Activated CD8-positive, alpha-beta T cell treated with anti-CD3 and anti-CD28 coated beads, Interleukin-2, amount 10 ng/mL, durations not matched to agents 7 days and 5 days (primary cell): ENCODE measurements around the gene PDGFD. TPM values are rescaled to one million over a fixed set of nuclear protein-coding genes. Genes with fewer than 3 reads are reported as not detected.

Source experiments
- ATAC-seq: fragments of 150-1000 bp; cut with Tn5 transposase; one replicate; pipeline ENCODE4 v1.10.0; 2021; ENCODE audit warnings: moderate library complexity
- CTCF ChIA-PET: fragments of 350-600 bp; sonication (Branson Sonifier 250); formaldehyde crosslinking; loops from one replicate; lab custom pipeline; 2021; ENCODE audit warnings: antibody characterized with exemption; lab: Charles Lee
- POLR2A ChIA-PET: fragments of 350-600 bp; sonication (Branson Sonifier 250); formaldehyde crosslinking; loops from one replicate; lab custom pipeline; 2021; ENCODE audit warnings: antibody characterized with exemption; lab: Charles Lee
- DNase-seq: peaks from one replicate; pipeline ENCODE4 v3.0.0-alpha.2; 2020
- H3K27ac Mint-ChIP-seq: one replicate; pipeline ENCODE4 v1.8.0; 2021; ENCODE audit warnings: mild to moderate bottlenecking, mixed read lengths
- H3K27me3 Mint-ChIP-seq: one replicate; pipeline ENCODE4 v1.8.0; 2021; ENCODE audit warnings: low read depth, mixed read lengths
- H3K36me3 Mint-ChIP-seq: one replicate; pipeline ENCODE4 v1.8.0; 2021; ENCODE audit warnings: low read depth, mixed read lengths
- H3K4me1 Mint-ChIP-seq: one replicate; pipeline ENCODE4 v1.8.0; 2021; ENCODE audit warnings: low read depth, mixed read lengths
- H3K4me3 Mint-ChIP-seq: one replicate; pipeline ENCODE4 v1.8.0; 2021; ENCODE audit warnings: mild to moderate bottlenecking, mixed read lengths
- H3K9me3 Mint-ChIP-seq: one replicate; pipeline ENCODE4 v1.8.0; 2022; ENCODE audit warnings: mixed read lengths; ENCODE audit not compliant: insufficient read depth
- total RNA-seq, 2 experiments: library from RNA; stranded (reverse); gene quantifications; one replicate each; pipeline ENCODE4 v1.2.3, GENCODE V29; 2021

The PDGFD gene
- total RNA-seq, 2 experiments from 2014 or later, result 0.08 TPM; not detected in 1

DNA sequence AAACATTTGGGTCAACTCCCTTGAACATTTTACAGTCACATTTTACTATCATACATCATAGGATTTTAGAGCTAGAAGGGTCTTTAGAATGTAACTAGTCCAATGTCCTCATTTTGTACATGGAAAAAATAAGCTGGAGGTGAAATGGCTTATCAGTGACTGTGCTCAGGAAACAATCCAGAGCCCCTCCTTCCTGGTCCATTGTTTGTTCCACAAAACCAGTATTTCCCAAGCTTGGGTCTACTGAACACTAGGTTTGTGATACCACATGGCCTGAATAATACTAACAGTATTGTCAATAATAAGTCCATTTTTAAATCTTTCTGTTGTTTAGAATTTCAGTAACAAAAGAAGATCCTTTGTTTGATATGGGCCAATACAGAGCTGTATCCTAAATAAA, 27.1 kb downstream of the PDGFD start:
- Mint-ChIP-seq H3K4me1 (no peaks in the 10 kb centered on the region), H3K36me3 (no peaks in the 10 kb centered on the region), H3K27me3 (no peaks in the 10 kb centered on the region), H3K4me3 (no peak overlapping the region), H3K9me3 (no peaks in the 10 kb centered on the region), H3K27ac (no peak overlapping the region)
- ATAC-seq (no peak), DNase-seq (no peak)
- ChIA-PET POLR2A (interaction anchor here (0.6 kb wide), 1 partner anchor 14 kb away, joined by 3 read pairs; no protein-coding TSS in a partner anchor), CTCF (no interaction called here)

DNA sequence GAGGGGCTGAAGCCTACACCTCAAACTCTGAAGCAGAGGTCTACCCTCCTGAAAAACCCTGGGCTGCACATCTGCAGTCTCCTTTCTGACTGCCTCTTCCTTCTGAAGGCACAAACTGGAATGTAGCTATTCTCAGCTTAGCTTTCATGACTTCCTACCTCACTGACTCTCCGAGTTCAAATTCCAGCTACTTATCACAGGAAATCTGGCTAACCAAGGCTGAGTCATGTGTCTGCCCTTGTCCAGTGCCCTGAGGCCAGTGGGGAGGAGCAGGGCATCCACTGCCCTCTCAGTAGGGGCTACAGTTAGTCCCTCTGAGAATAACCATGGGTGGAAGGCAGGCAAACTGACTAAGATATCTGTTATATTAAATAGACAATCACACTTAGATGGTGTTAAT, 29.2 kb downstream of the PDGFD start:
- Mint-ChIP-seq H3K27me3 (no peaks in the 10 kb centered on the region), H3K27ac (no peak overlapping the region), H3K9me3 (no peaks in the 10 kb centered on the region), H3K4me3 (no peak overlapping the region), H3K4me1 (no peaks in the 10 kb centered on the region), H3K36me3 (no peaks in the 10 kb centered on the region)
- no peak for ATAC-seq
- CTCF ChIA-PET, result no interaction called here
- DNase-seq, result no peak
- POLR2A ChIA-PET, result no interaction called here

DNA sequence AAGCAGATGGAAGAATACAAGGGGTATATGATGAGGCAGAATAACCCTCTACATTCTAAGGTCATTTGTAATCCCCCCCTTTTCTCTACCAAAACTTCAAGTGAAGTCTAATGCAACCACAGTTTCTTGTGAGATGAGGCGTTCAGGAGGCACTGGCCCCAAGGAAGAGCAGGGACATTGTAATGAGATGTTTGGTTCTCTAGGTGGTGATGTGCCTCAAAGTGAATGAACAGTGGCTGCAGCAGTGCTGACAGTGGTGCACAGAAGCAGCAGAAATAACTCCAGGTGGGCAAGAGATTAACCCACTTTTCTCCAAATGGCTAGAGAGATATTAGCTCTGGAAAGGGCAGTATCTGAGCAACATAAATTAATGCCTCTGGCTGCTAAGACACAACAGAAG, 33.8 kb downstream of the PDGFD start:
- no peaks in the 10 kb centered on the region for H3K9me3 Mint-ChIP-seq
- no peaks in the 10 kb centered on the region for H3K27me3 Mint-ChIP-seq
- no peak overlapping the region for H3K27ac Mint-ChIP-seq
- no peaks in the 10 kb centered on the region for H3K4me1 Mint-ChIP-seq
- DNase-seq (no peak), ATAC-seq (no peak)
- H3K4me3 Mint-ChIP-seq, result no peak overlapping the region
- ChIA-PET POLR2A (no interaction called here), CTCF (no interaction called here)
- no peaks in the 10 kb centered on the region for H3K36me3 Mint-ChIP-seq

DNA sequence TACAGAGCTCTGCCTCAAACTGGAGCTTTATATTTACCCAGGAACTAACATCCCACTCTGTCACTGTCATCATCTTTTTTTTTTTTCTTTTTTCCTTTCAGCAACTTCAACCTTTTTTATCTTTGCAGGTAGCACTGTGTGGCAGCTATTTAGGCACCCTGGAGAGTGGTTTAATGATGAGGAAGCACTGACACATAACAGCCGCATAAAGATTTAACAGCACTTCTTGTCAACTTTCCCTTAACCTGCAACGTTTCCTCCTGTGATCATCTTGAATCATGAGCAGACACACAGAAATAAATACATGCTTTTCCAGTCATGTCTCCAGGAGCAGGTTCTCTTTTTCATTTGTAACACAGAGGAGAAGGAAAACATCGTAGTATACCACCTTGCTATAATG, 34.8 kb downstream of the PDGFD start:
- no peak for DNase-seq
- no peaks in the 10 kb centered on the region for H3K4me1 Mint-ChIP-seq
- H3K9me3 Mint-ChIP-seq, result no peaks in the 10 kb centered on the region
- H3K4me3 Mint-ChIP-seq, result no peak overlapping the region
- ATAC-seq, result no peak
- CTCF ChIA-PET, result no interaction called here
- POLR2A ChIA-PET, result no interaction called here
- no peak overlapping the region for H3K27ac Mint-ChIP-seq
- H3K36me3 Mint-ChIP-seq, result no peaks in the 10 kb centered on the region
- no peaks in the 10 kb centered on the region for H3K27me3 Mint-ChIP-seq

DNA sequence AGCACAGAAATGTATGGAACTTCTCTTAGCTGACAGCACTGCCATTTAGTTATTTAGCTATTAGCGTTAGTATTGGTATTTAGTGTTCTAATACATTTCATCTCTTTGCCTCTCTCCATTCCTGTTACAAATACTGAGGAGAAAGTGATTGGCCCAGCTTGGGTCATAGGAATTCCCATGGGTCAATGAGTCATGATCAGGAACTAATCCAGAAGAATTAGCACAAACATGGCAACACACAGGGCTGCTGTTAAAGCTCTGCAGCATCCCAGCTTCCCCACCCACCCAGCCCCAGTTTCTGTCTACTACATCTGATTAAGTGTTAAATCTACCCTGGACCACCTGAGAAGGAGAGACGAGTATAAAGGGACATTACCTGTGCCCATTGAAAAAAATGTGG, 36.1 kb downstream of the PDGFD start:
- ChIA-PET CTCF (no interaction called here), POLR2A (no interaction called here)
- ATAC-seq (no peak), DNase-seq (no peak)
- no peak overlapping the region for H3K27ac Mint-ChIP-seq
- no peaks in the 10 kb centered on the region for H3K36me3 Mint-ChIP-seq
- H3K4me3 Mint-ChIP-seq, result no peak overlapping the region
- H3K9me3 Mint-ChIP-seq, result no peaks in the 10 kb centered on the region
- H3K4me1 Mint-ChIP-seq, result no peaks in the 10 kb centered on the region
- no peaks in the 10 kb centered on the region for H3K27me3 Mint-ChIP-seq

DNA sequence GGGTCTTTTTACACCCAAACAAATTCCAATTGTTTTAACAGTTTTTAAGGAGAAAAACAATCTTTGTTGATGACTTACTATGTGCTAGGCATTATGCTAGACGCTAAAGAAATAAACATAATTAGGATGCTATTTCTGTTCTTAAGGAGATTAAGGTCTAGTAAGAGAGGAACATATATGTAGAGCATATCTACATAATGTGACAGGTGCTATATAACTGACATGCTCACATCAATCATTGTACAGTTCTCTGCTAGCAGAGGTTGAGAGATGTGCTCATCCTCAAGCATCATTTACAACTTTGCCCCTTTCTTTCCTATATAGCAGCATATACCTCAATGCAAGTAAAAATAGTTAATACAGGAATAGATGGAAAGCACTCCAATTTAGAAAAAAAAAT, 37.5 kb downstream of the PDGFD start:
- no peak overlapping the region for H3K4me3 Mint-ChIP-seq
- H3K27ac Mint-ChIP-seq, result no peak overlapping the region
- POLR2A ChIA-PET, result no interaction called here
- H3K36me3 Mint-ChIP-seq, result no peaks in the 10 kb centered on the region
- DNase-seq (no peak), ATAC-seq (no peak)
- H3K9me3 Mint-ChIP-seq, result no peaks in the 10 kb centered on the region
- CTCF ChIA-PET, result no interaction called here
- no peaks in the 10 kb centered on the region for H3K4me1 Mint-ChIP-seq
- H3K27me3 Mint-ChIP-seq, result no peaks in the 10 kb centered on the region

DNA sequence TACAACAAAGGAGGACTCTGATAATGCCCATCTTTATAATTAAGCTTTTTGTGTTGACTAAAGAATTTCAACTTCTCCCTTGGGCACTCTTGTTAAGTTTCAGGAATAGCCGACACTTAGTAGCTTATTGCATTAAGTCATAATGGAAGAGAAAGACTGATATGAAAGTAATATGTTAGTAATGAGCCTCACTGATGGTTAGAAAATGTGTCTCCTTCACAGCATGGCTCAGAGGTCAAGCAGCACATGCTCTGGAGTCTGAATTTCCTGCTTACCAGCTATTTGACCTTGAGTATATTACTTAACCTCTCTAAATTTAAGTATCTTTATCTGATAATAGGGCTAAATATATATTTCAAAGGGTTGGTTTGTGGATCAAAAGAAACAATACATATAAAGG, 39.0 kb downstream of the PDGFD start:
- Mint-ChIP-seq H3K4me3 (no peak overlapping the region), H3K4me1 (no peaks in the 10 kb centered on the region), H3K27ac (no peak overlapping the region), H3K27me3 (no peaks in the 10 kb centered on the region), H3K36me3 (no peaks in the 10 kb centered on the region), H3K9me3 (no peaks in the 10 kb centered on the region)
- ATAC-seq (no peak), DNase-seq (no peak)
- ChIA-PET CTCF (no interaction called here), POLR2A (no interaction called here)

DNA sequence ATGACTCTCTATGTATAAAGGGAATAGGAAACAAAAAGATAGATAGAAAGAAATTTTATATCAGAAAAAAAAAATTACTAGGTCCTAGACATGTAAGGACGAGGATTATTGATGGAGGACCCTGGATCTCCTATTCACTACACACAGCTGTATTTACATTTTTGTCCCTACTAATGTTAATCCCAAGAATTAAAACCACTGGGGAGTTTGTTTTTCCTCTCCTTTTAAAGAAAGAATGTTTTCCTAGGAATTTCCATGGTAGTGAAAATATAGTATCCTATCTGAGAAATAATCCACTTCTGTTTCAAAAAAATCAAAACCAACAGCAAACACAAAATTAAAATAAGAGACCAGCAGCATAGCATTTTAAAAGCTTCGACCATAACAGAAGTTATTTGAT, 41.1 kb downstream of the PDGFD start:
- no peak overlapping the region for H3K4me3 Mint-ChIP-seq
- H3K27me3 Mint-ChIP-seq, result no peaks in the 10 kb centered on the region
- no peaks in the 10 kb centered on the region for H3K36me3 Mint-ChIP-seq
- no peaks in the 10 kb centered on the region for H3K9me3 Mint-ChIP-seq
- no peaks in the 10 kb centered on the region for H3K4me1 Mint-ChIP-seq
- no peak for DNase-seq
- ChIA-PET POLR2A (interaction anchor here (0.7 kb wide), 1 partner anchor 14 kb away, joined by 3 read pairs; no protein-coding TSS in a partner anchor), CTCF (no interaction called here)
- no peak overlapping the region for H3K27ac Mint-ChIP-seq
- no peak for ATAC-seq

DNA sequence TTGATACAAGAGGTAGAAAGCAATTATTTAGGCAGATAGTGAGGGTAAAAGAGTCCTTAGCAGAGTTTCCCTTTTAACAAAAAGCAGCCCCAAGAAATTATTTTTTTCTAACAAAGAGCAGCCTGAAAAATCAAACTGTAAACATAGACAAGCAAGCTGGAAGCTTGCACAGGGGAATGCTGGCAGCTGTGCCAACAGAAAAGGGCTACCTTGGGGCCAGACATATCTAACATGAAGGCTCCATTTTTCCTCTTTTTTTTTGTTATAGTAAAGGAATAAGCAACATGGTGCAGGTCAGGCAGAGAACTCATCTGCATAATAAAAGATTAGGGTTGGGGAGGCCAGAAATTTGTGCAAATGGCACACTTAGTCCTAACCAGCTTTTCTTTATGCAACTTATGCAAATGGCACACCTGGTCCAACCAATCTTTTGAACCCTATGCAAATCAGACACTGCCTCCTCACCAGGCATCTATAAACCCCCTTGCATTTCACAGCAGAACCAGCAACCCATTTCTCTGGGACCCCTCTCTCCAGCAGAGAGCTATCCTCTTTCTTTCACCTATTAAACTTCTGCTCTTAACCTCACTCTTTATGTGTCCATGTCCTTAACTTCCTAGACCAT, 41.8 kb downstream of the PDGFD start:
- no peak overlapping the region for H3K4me3 Mint-ChIP-seq
- ChIA-PET CTCF (no interaction called here), POLR2A (interaction anchor here (0.7 kb wide), 1 partner anchor 15 kb away, joined by 3 read pairs; no protein-coding TSS in a partner anchor)
- no peak overlapping the region for H3K27ac Mint-ChIP-seq
- no peaks in the 10 kb centered on the region for H3K36me3 Mint-ChIP-seq
- no peaks in the 10 kb centered on the region for H3K9me3 Mint-ChIP-seq
- ATAC-seq (no peak), DNase-seq (no peak)
- H3K27me3 Mint-ChIP-seq, result no peaks in the 10 kb centered on the region
- H3K4me1 Mint-ChIP-seq, result no peaks in the 10 kb centered on the region

DNA sequence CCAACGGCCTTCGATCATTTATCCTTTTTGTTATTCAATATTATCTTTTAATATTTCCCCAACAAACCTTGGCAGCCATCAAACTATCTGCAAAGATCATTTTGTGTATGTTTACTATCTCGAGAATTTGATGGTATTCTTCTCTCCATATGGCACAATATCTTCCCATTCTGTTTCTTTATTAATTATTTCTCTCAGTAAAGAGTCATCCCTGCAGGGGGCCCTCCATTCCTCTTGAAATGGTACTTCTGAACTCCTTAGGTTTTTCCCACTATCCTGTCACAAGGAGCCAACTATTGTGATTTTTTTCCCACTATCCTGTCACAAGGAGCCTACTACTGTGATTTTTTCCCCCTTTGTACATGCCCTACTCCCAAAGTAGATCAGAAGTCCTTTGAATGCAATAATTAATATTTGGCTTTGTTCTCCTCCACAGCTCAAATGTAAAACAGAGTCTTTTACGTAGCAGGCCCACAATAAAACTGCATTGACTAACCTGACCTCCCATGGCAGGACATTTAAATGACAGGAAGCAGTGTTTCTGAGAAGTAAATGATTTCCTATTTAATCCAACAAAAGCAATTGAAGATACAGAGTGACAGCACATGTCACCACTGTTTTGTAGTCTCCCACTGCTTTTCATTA, 43.3 kb downstream of the PDGFD start:
- DNase-seq (no peak), ATAC-seq (peak; percentile 19)
- Mint-ChIP-seq H3K27me3 (no peaks in the 10 kb centered on the region), H3K9me3 (no peaks in the 10 kb centered on the region), H3K4me3 (no peak overlapping the region), H3K36me3 (no peaks in the 10 kb centered on the region), H3K4me1 (no peaks in the 10 kb centered on the region), H3K27ac (no peak overlapping the region)
- POLR2A ChIA-PET, result no interaction called here
- CTCF ChIA-PET, result no interaction called here

DNA sequence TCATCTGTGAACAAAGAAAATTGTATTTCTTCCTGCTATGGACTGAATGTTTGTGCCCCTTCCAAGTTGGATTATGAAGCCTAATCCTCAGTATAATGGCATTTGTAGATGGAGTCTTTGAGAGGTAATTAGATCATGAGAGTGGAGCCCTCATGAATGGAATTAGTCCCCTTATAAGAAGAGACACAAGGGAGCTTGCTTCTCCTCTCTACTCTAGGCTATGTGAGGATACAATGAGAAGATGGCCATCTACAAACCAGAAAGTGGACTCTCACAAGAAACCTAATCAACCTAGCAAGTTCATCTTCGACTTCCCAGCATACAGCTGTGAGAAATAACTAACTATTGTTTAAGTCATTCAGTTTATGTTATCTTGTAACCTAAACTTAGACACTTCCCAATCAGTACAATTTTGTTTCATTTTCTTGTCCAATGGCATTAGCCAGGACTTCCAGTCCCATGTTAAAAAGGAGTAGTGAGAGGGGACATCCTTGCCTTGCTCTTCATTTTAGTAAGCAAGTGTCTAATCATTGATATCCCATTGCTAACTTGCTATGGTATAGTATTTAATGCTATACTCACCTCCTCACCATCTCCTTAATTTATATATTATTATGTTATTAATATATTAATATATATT, 45.7 kb downstream of the PDGFD start:
- peak; percentile 36 for ATAC-seq
- no peak for DNase-seq
- ChIA-PET POLR2A (no interaction called here), CTCF (no interaction called here)
- no peaks in the 10 kb centered on the region for H3K4me1 Mint-ChIP-seq
- no peak overlapping the region for H3K27ac Mint-ChIP-seq
- H3K9me3 Mint-ChIP-seq, result no peaks in the 10 kb centered on the region
- H3K27me3 Mint-ChIP-seq, result no peaks in the 10 kb centered on the region
- H3K4me3 Mint-ChIP-seq, result no peak overlapping the region
- no peaks in the 10 kb centered on the region for H3K36me3 Mint-ChIP-seq

DNA sequence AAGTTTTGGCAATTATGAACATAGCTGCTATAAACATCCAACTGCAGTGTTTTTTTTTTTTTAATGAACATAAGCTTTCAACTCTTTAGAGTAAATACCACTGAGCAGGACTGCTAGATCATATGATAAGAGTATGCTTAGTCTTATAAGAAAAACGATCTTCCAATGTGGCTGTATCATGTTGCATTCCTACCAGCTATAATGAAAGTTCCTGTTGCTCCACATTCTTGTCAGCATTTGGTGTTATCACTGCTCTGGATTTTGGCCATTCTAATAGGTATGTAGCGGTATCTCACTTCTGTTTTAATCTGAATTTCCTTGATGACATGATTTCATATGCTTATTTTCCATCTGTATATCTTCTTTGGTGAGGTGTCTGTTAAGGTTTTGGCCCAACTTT, 50.4 kb downstream of the PDGFD start:
- H3K27me3 Mint-ChIP-seq, result no peaks in the 10 kb centered on the region
- CTCF ChIA-PET, result no interaction called here
- H3K27ac Mint-ChIP-seq, result no peak overlapping the region
- ATAC-seq (no peak), DNase-seq (no peak)
- POLR2A ChIA-PET, result no interaction called here
- no peaks in the 10 kb centered on the region for H3K36me3 Mint-ChIP-seq
- no peaks in the 10 kb centered on the region for H3K9me3 Mint-ChIP-seq
- no peaks in the 10 kb centered on the region for H3K4me1 Mint-ChIP-seq
- no peak overlapping the region for H3K4me3 Mint-ChIP-seq
